ENCODE data around the gene CHCHD3. TPM values are rescaled to one million over a fixed set of nuclear protein-coding genes. Genes with fewer than 3 reads are reported as not detected.

The CHCHD3 gene
- total RNA-seq, 1 experiment from 2014 or later = 102 TPM

DNA sequence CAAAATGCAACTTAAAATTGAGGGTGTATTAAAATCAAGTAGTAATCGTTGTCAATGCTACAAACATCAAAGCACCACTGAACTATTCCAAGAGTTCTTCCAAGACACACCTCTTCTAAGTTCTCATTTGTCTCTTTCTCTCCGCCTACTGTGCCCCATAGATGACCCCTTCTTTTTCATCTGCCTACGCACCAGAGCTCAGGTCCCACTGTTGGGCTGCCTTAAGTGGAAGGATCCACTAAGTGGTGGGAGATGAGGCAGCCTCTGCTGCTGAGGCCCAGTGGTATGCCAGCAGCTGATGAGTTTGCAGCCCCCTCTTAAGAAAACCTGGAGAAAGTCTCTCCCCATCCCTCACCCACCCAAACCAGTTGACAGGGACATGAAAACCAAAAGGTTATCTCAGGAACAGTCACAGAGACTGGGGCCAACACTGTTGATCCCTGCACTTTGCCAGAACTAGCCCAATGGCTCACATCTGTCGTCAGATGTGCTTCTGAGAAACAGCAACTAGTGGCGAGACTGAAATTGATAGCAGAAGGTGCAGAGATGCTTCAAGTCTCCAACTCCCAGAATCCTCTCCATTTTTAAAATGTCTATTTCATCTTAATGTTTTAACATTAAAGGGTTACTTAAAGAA lies 88.4 kb downstream of the CHCHD3 start:
- Histone ChIP-seq H3K4me3 (ENCODE audit: low read depth, low read length) (no peak overlapping the region), H3K9me3 (no peaks in the 10 kb centered on the region), H3K4me1 (0 out of 2 replicates have a peak, but pooled peaks cover 4% of the 10 kb centered on the region), H3K27me3 (replicated peaks; ENCODE audit: control insufficient read depth, insufficient read depth, low read length) (no peaks in the 10 kb centered on the region), H3K36me3 (ENCODE audit: control insufficient read depth, insufficient read depth, low read length) (no peaks in the 10 kb centered on the region)
- DNase-seq = no peak
- TF ChIP-seq, protein P1, sequence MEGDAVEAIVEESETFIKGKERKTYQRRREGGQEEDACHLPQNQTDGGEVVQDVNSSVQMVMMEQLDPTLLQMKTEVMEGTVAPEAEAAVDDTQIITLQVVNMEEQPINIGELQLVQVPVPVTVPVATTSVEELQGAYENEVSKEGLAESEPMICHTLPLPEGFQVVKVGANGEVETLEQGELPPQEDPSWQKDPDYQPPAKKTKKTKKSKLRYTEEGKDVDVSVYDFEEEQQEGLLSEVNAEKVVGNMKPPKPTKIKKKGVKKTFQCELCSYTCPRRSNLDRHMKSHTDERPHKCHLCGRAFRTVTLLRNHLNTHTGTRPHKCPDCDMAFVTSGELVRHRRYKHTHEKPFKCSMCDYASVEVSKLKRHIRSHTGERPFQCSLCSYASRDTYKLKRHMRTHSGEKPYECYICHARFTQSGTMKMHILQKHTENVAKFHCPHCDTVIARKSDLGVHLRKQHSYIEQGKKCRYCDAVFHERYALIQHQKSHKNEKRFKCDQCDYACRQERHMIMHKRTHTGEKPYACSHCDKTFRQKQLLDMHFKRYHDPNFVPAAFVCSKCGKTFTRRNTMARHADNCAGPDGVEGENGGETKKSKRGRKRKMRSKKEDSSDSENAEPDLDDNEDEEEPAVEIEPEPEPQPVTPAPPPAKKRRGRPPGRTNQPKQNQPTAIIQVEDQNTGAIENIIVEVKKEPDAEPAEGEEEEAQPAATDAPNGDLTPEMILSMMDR (IDR thresholded peaks at IDR 0.05; ENCODE audit: insufficient read depth in 1 of 2, low read depth in 1 of 2, low read length in 1 of 2, severe bottlenecking in 1 of 2, unreplicated experiment in 1 of 2) = no peak
- CTCF ChIA-PET = no interaction called here
- intact Hi-C loops (cut with micrococcal nuclease; ENCODE audit: unreplicated experiment) = no loop called here
- no peaks in the 10 kb centered on the region for H3K9me3 Mint-ChIP-seq (ENCODE audit: unreplicated experiment)
- no TSS peak for BruUV-seq (replicated peaks)
- H3K36me3 Mint-ChIP-seq (ENCODE audit: insufficient read depth, unreplicated experiment) = no peaks in the 10 kb centered on the region
- POLR2A ChIA-PET = no interaction called here
- no peaks in the 10 kb centered on the region for H3K27me3 Mint-ChIP-seq (ENCODE audit: insufficient read depth, unreplicated experiment)
- no peak overlapping the region for H3K4me3 Mint-ChIP-seq (ENCODE audit: unreplicated experiment)
- H3K27ac Mint-ChIP-seq (ENCODE audit: unreplicated experiment) = no peak overlapping the region
- peaks cover 15% of the 10 kb centered on the region for H3K4me1 Mint-ChIP-seq (ENCODE audit: low read depth, unreplicated experiment)

DNA sequence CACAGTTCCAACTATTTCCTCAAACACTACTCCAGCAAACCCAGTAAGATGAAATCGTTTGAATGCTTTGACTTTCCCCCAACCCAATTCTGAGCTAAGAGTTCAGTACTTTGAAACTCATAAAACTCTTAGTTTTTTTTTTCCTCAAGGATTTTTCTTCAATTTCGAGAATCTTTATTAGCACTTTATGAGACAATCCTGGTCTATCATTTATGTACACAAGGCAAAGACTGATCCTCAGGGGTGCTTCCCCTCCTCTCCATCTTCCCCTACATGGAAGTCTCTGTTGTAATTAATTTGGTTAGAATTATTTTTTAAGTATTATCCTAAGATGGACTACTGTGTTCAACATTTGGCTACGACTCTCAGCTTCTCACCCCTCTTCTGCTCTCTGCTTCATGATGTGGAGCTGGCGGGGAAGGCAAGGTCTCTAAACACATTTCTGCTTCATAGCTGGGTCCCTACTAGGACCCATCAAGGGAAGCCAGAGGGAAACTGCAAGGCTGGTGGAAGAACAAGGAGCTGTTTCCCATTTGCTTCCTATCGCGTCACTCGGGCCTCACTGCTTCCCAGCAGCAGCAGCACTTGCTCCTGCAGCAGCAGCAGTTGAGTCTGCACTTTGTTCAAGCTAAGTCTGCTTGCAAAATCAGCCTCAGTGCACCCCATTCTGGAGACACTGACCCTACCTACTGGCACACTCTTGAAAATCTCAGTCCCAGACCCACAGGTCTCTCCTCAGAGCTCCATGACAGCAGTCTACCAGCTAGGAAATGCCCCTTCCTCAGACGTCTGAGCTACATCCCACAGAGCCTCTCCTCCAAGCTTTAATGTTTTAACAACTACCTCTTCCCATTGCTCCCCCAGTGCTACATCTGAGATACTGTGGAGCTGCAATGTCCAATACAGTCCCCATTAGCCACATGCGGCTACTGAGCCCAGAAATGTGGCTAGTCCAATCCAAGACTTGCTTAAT lies 90.0 kb downstream of the CHCHD3 start:
- TF ChIP-seq, protein P1 (IDR thresholded peaks at IDR 0.05; ENCODE audit: insufficient read depth in 1 of 2, low read depth in 1 of 2, low read length in 1 of 2, severe bottlenecking in 1 of 2, unreplicated experiment in 1 of 2) = no peak
- no peaks in the 10 kb centered on the region for H3K27me3 ChIP-seq (replicated peaks; ENCODE audit: control insufficient read depth, insufficient read depth, low read length)

DNA sequence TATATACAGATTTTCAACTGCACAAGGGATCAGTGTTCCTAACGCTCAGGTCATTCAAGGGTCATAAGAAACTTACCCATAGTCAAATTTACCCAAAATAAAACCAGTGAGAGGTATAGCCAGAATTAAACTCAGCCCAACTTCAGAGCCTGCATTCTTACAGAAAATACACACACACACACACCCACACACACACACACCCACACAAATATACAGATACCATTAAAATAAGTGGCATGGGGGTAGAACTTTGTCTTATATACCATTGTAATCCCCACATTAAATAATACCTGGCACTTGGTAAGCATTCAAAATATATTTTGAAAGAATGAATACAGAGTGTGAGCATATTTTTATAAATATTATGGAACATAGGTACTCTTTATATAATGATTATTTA lies 93.8 kb downstream of the CHCHD3 start:
- Histone ChIP-seq H3K4me1 (0 out of 2 replicates have a peak, but pooled peaks cover 1% of the 10 kb centered on the region), H3K36me3 (ENCODE audit: control insufficient read depth, insufficient read depth, low read length) (no peaks in the 10 kb centered on the region), H3K9me3 (no peaks in the 10 kb centered on the region), H3K4me3 (ENCODE audit: low read depth, low read length) (no peak overlapping the region), H3K27me3 (replicated peaks; ENCODE audit: control insufficient read depth, insufficient read depth, low read length) (no peaks in the 10 kb centered on the region)
- TF ChIP-seq, protein P1 (IDR thresholded peaks at IDR 0.05; ENCODE audit: insufficient read depth in 1 of 2, low read depth in 1 of 2, low read length in 1 of 2, severe bottlenecking in 1 of 2, unreplicated experiment in 1 of 2) = no peak
- ChIA-PET POLR2A (no interaction called here), CTCF (no interaction called here)
- Mint-ChIP-seq H3K27ac (ENCODE audit: unreplicated experiment) (no peak overlapping the region), H3K36me3 (ENCODE audit: insufficient read depth, unreplicated experiment) (peaks cover 7% of the 10 kb centered on the region), H3K4me1 (ENCODE audit: low read depth, unreplicated experiment) (peaks cover 3% of the 10 kb centered on the region), H3K9me3 (ENCODE audit: unreplicated experiment) (peaks cover 19% of the 10 kb centered on the region), H3K4me3 (ENCODE audit: unreplicated experiment) (no peak overlapping the region), H3K27me3 (ENCODE audit: insufficient read depth, unreplicated experiment) (no peaks in the 10 kb centered on the region)
- no peak for DNase-seq
- intact Hi-C loops (cut with micrococcal nuclease; ENCODE audit: unreplicated experiment) = no loop called here
- BruUV-seq (replicated peaks) = no TSS peak

More for the DNA sequence above, 90.0 kb downstream of the CHCHD3 start:
- no peak overlapping the region for H3K4me3 Mint-ChIP-seq (ENCODE audit: unreplicated experiment)
- no TSS peak for BruUV-seq (replicated peaks)
- peaks cover 15% of the 10 kb centered on the region for H3K4me1 Mint-ChIP-seq (ENCODE audit: low read depth, unreplicated experiment)
- H3K27me3 Mint-ChIP-seq (ENCODE audit: insufficient read depth, unreplicated experiment) = no peaks in the 10 kb centered on the region
- H3K4me3 ChIP-seq (ENCODE audit: low read depth, low read length) = no peak overlapping the region
- peaks cover 9% of the 10 kb centered on the region for H3K9me3 Mint-ChIP-seq (ENCODE audit: unreplicated experiment)
- no peaks in the 10 kb centered on the region for H3K36me3 ChIP-seq (ENCODE audit: control insufficient read depth, insufficient read depth, low read length)
- 0 out of 2 replicates have a peak, but pooled peaks cover 4% of the 10 kb centered on the region for H3K4me1 ChIP-seq
- POLR2A ChIA-PET = no interaction called here
- CTCF ChIA-PET = no interaction called here
- intact Hi-C loops (cut with micrococcal nuclease; ENCODE audit: unreplicated experiment) = no loop called here
- no peaks in the 10 kb centered on the region for H3K9me3 ChIP-seq
- DNase-seq = no peak
- H3K27ac Mint-ChIP-seq (ENCODE audit: unreplicated experiment) = no peak overlapping the region
- no peaks in the 10 kb centered on the region for H3K36me3 Mint-ChIP-seq (ENCODE audit: insufficient read depth, unreplicated experiment)
